Neutrophil (primary cell): Measurements from ENCODE around the gene TIMM17B.

ENCODE experiments used
- H3K27ac ChIP-seq: fragments of 200-600 bp; sonication (generic); 2 replicates; pipeline ENCODE4 v1.5.1; 2016; ENCODE audit warnings: mild to moderate bottlenecking, moderate library complexity
- H3K27me3 ChIP-seq: fragments of 200-600 bp; sonication (generic); 2 replicates; pipeline ENCODE4 v1.6.0; 2016; ENCODE audit warnings: mild to moderate bottlenecking
- H3K36me3 ChIP-seq: fragments of 200-600 bp; sonication (generic); 2 replicates; pipeline ENCODE4 v1.5.1; 2017
- H3K4me1 ChIP-seq, 2 experiments: fragments of 200-600 bp in 1 of 2; sonication (generic) in 1 of 2; 1 replicate in 1 of 2; 2 replicates in 1 of 2; pipeline versions ENCODE4 v1.5.1 to v1.6.1; 2013 to 2016; ENCODE audit warnings: low read depth in 1 of 2, low read length in 1 of 2, mild to moderate bottlenecking in 1 of 2, moderate library complexity in 1 of 2; ENCODE audit not compliant: control insufficient read depth in 1 of 2, insufficient read depth in 1 of 2
- H3K4me3 ChIP-seq, 2 experiments: fragments of 200-600 bp in 1 of 2; sonication (generic) in 1 of 2; 1 replicate in 1 of 2; 2 replicates in 1 of 2; pipeline ENCODE4 v1.5.1; 2013 to 2016; ENCODE audit warnings: low read depth in 1 of 2, low read length in 1 of 2, mild to moderate bottlenecking in 1 of 2, moderate library complexity in 1 of 2
- H3K9me3 ChIP-seq: fragments of 200-600 bp; sonication (generic); 2 replicates; pipeline ENCODE4 v1.5.1; 2016
- TF ChIP-seq, protein P1 (sequence below): fragments of 200-600 bp; sonication (generic); IDR thresholded peaks from 2 replicates; pipeline ENCODE4 v1.5.1; 2016; ENCODE audit warnings: antibody characterized with exemption

The TIMM17B gene

DNA sequence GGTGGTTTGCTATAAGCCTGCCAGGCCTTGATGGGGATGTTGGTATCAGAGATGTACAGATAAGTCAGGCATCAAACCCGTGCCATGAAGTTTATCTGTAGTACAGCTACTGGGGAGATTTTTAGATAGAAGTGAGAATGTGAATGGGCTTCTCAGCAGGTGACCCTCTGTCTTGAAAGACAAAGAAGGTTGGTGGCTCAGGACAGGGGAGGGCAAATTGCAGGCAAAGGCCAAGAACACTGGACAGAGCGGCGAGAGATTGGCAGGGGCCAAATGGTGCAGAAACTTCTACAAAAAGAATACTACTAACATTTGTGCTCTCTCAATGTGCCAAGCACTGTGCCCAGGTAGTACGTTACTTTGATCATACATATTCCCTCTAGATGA is 23.1 kb upstream of the TIMM17B start:
- H3K9me3 ChIP-seq: no peaks in the 10 kb centered on the region
- peak overlapping the region; percentile 97 for H3K27ac ChIP-seq
- peaks cover 12 to 34% of the 10 kb centered on the region in 2 experiments for H3K4me1 ChIP-seq
- H3K27me3 ChIP-seq: no peaks in the 10 kb centered on the region
- TF ChIP-seq, protein P1, sequence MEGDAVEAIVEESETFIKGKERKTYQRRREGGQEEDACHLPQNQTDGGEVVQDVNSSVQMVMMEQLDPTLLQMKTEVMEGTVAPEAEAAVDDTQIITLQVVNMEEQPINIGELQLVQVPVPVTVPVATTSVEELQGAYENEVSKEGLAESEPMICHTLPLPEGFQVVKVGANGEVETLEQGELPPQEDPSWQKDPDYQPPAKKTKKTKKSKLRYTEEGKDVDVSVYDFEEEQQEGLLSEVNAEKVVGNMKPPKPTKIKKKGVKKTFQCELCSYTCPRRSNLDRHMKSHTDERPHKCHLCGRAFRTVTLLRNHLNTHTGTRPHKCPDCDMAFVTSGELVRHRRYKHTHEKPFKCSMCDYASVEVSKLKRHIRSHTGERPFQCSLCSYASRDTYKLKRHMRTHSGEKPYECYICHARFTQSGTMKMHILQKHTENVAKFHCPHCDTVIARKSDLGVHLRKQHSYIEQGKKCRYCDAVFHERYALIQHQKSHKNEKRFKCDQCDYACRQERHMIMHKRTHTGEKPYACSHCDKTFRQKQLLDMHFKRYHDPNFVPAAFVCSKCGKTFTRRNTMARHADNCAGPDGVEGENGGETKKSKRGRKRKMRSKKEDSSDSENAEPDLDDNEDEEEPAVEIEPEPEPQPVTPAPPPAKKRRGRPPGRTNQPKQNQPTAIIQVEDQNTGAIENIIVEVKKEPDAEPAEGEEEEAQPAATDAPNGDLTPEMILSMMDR: no peak
- H3K36me3 ChIP-seq: peaks cover 58% of the 10 kb centered on the region
- peak overlapping the region in 1 of 2 experiments; percentile 95 for H3K4me3 ChIP-seq

DNA sequence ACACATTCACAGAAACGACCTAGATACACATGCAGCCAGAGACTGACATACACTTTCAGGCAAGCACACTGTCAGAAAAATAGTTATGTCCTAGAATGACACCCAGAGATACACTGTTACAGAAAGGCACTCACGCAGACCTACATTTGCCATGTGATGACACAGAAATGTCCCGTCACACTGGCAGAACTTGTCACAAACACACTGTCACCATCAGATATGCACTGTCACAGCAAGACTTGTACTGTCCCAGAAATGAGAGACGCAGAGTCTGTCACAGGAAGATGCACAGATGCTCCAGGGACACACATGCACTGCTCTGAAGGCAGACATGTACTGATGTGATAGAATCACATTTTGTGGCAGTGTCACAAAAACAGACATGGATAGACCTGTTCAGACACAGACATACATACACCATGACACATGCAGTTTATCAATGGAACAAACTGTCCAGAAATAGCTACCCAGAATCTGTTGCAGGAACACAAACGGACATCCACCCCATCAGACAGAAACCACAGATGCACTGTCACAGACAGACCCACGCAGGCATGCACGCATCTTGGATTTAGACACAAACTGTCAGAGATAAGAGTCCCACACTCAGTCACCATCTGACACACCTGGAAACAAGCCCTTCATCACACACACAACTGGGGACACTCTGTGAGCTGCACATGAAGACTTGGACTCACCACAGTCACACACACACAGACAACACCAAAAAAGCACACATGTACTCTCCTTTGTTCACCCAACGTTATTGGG is 22.6 kb upstream of the TIMM17B start:
- Histone ChIP-seq H3K27ac (peak overlapping the region; percentile 97), H3K4me3 (peak overlapping the region; percentile 78 to 95), H3K4me1 (peaks cover 12 to 34% of the 10 kb centered on the region in 2 experiments), H3K27me3 (no peaks in the 10 kb centered on the region), H3K36me3 (peaks cover 58% of the 10 kb centered on the region), H3K9me3 (no peaks in the 10 kb centered on the region)
- TF ChIP-seq, protein P1: no peak

DNA sequence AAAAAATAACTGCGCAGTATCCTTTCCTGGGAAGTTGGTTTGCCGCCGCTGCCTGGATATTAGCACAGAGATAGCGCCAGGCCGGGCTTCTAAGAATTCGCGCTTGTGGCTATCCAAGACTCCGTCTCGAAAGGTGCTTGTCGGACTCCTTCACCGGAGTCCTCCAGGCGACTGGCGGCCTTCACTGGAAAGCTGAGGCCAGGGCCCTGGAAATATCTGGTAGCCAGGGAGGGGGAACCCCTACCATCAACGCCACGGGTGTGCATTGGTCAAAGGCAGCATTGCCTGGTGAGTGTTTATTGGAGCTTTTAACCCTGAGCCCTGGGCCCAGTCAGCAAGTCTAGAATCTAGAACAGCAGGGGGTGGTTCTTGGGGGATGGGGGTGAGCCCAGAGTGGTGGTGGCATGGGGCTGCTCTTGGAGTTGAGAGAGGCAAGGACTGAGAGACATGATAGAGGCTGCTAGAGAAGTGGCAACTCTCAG is 21.8 kb upstream of the TIMM17B start:
- no peaks in the 10 kb centered on the region for H3K9me3 ChIP-seq
- peak overlapping the region; percentile 78 to 95 for H3K4me3 ChIP-seq
- peak overlapping the region; percentile 97 for H3K27ac ChIP-seq
- peaks cover 60% of the 10 kb centered on the region for H3K36me3 ChIP-seq
- peaks cover 12 to 34% of the 10 kb centered on the region in 2 experiments for H3K4me1 ChIP-seq
- H3K27me3 ChIP-seq: no peaks in the 10 kb centered on the region
- TF ChIP-seq, protein P1: no peak

DNA sequence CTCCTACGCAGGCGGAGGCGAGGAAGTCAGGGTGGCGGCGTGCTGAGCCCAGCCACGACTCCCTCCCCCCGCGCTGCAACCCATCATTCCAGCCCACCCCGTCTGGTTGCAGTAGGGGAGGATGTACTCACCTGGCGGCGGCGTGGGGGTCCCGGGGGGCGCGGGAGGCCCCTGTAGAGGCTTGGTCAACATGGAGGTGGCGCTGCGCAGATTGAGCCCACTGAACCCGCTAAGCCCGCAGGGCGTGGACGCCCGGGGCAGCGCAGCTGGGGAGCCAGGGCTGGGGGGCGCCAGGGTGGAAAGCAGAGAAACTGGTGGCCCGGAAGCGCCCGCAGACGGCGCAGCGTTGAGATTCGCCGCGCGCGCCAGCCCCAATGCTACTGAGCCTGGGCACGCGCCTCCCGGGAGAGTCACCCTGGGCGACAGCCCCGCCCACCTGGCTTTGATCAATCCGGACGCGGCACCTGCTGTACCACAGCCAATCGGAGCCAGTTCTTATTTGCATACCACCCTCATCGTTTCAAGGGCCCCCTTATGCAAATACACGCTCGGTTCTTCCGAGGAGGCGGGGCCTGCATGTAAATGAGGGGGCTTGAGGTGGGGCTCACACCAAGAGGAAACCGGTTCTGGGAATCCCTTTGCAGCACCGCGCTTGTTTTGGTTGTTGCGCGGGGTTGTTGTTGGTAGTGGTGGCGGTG is 21.2 kb upstream of the TIMM17B start, which contains the start of gene PIM2:
TSS of gene PIM2 (minus strand) at position 382 of the 698 bp plus-strand sequence. CDS start at position 192, 190 bp downstream.
- Histone ChIP-seq H3K27me3 (no peaks in the 10 kb centered on the region), H3K27ac (peak within 1 kb of the TSS; percentile 97), H3K36me3 (peaks cover 60% of the 10 kb centered on the region), H3K4me1 (peaks cover 12 to 34% of the 10 kb centered on the region in 2 experiments), H3K9me3 (no peaks in the 10 kb centered on the region), H3K4me3 (peak within 1 kb of the TSS; percentile 78 to 95)
- TF ChIP-seq, protein P1: no peak

DNA sequence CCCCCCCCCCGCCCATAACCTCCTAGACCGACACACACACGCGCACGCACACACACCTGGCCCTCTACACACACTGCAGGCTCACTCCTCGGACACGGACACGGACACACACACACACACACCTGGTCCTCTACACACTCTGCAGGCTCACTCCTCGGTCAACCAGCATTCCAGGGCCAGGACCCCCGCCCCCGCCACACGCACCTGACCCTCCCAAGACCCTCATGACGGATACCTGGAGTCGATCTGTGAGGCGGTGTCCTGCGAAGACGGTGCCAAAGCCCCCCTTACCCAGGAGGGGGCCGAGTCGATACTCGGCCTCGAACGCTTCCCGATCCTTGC is 20.7 kb upstream of the TIMM17B start:
- H3K36me3 ChIP-seq: peaks cover 60% of the 10 kb centered on the region
- no peaks in the 10 kb centered on the region for H3K27me3 ChIP-seq
- TF ChIP-seq, protein P1: no peak
- peak overlapping the region; percentile 97 for H3K27ac ChIP-seq
- no peaks in the 10 kb centered on the region for H3K9me3 ChIP-seq
- peaks cover 12 to 34% of the 10 kb centered on the region in 2 experiments for H3K4me1 ChIP-seq
- H3K4me3 ChIP-seq: peak overlapping the region; percentile 78 to 95
